Activated CD4-positive, alpha-beta T cell treated with anti-CD3 and anti-CD28 coated beads for 36 hours (primary cell): ENCODE results near the gene SOX30. TPM values are rescaled to one million over a fixed set of nuclear protein-coding genes. Genes with fewer than 3 reads are reported as not detected.

ENCODE experiments used
- ATAC-seq: fragments of 200-7000 bp; cut with Tn5 transposase; one replicate; pipeline ENCODE4 v1.10.0; 2021; ENCODE audit warnings: mild to moderate bottlenecking, moderate library complexity
- CTCF ChIA-PET: fragments of 350-600 bp; sonication (Branson Sonifier 250); formaldehyde crosslinking; loops from one replicate; lab custom pipeline; 2021; ENCODE audit warnings: antibody characterized with exemption; lab: Charles Lee
- POLR2A ChIA-PET: fragments of 350-600 bp; sonication (Branson Sonifier 250); formaldehyde crosslinking; loops from one replicate; lab custom pipeline; 2021; ENCODE audit warnings: antibody characterized with exemption, inconsistent platforms; lab: Charles Lee
- DNase-seq: peaks from one replicate; pipeline ENCODE4 v3.0.0-alpha.2; 2020
- H3K27ac Mint-ChIP-seq: one replicate; pipeline ENCODE4 v1.8.0; 2021; ENCODE audit warnings: mixed read lengths
- H3K27me3 Mint-ChIP-seq: one replicate; pipeline ENCODE4 v1.8.0; 2021; ENCODE audit warnings: mixed read lengths
- H3K36me3 Mint-ChIP-seq: one replicate; pipeline ENCODE4 v1.8.0; 2021; ENCODE audit warnings: low read depth, mixed read lengths
- H3K4me1 Mint-ChIP-seq: one replicate; pipeline ENCODE4 v1.8.0; 2021; ENCODE audit warnings: mixed read lengths
- H3K4me3 Mint-ChIP-seq: one replicate; pipeline ENCODE4 v1.8.0; 2021; ENCODE audit warnings: mild to moderate bottlenecking, moderate library complexity, mixed read lengths
- H3K9me3 Mint-ChIP-seq: one replicate; pipeline ENCODE4 v1.8.0; 2021; ENCODE audit warnings: low read depth, mixed read lengths
- intact Hi-C, 2 experiments: fragments of 100-400 bp; cut with DNase I in 1 of 2; cut with micrococcal nuclease in 1 of 2; formaldehyde crosslinking; loops; one replicate each; pipeline versions ENCODE4 v1.14.2 to v1.15.1; 2022 to 2024; cut with DNase I, micrococcal nuclease
- total RNA-seq, 2 experiments: library from RNA; stranded (reverse); gene quantifications; one replicate each; pipeline ENCODE4 v1.2.3, GENCODE V29; 2021

Gene SOX30
- total RNA-seq, 2 experiments from 2014 or later: 0.18 to 0.44 TPM

- Mint-ChIP-seq H3K4me1 (peaks cover 37% of the 10 kb centered on the region), H3K36me3 (peaks cover 22% of the 10 kb centered on the region), H3K27me3 (peaks cover 4% of the 10 kb centered on the region), H3K4me3 (peak overlapping the region; percentile 85), H3K27ac (no peak overlapping the region), H3K9me3 (no peaks in the 10 kb centered on the region)
- ATAC-seq (no peak), DNase-seq (no peak)
- ChIA-PET POLR2A (no interaction called here), CTCF (interaction anchor here (0.6 to 1.0 kb wide), 2 partner anchors 112 to 142 kb away, joined by 3 to 4 read pairs; no protein-coding TSS in a partner anchor)
- intact Hi-C loops: no loop called here
Measured at GRCh38 chr5:157576678-157577077, 75.6 kb downstream of the SOX30 start.

Other genes starting within 250 kb of the SOX30 start
- 1 to 10 TPM; 3.5 to 3.7 TPM for gene NIPAL4, start 192.2 kb downstream of the SOX30 start, total RNA-seq
- gene ADAM19, start 76.7 kb downstream of the SOX30 start, total RNA-seq: 10 to 100 TPM; 63.6 to 69.5 TPM
- not detected for gene C5orf52, start 19.1 kb upstream of the SOX30 start, total RNA-seq
- 10 to 100 TPM; 29.9 to 33.8 TPM for gene THG1L, start 79.0 kb upstream of the SOX30 start, total RNA-seq
- 1 to 10 TPM; 6.2 to 8.0 TPM for gene LSM11, start 91.3 kb upstream of the SOX30 start, total RNA-seq
- gene CLINT1, start 206.7 kb upstream of the SOX30 start, total RNA-seq: 10 to 100 TPM; 59.0 to 69.0 TPM